ENCODE results near the gene CNGA1.

CNGA1 gene

DNA sequence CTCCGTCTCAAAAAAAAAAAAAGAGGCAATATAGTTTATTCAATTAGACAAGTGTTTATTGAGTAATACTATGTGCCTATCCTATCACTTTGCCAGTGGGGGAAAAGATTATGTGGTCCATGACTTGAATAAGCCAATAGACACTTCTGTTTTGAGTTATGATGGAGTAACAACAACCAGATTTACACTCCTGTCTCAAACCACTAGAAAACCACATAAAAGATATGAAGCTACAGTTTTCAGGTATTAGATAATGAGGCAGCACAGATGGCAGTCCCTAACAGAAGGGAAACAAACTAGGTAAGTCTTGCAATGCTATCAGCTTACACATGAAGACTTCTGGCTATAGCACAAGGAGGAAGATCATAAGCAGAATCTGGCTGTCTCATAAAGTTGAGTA, 124.6 kb downstream of the CNGA1 start:
- no peak overlapping the region for H3K4me3 ChIP-seq (ENCODE audit: low read depth, low read length)
- TF ChIP-seq, protein P1, sequence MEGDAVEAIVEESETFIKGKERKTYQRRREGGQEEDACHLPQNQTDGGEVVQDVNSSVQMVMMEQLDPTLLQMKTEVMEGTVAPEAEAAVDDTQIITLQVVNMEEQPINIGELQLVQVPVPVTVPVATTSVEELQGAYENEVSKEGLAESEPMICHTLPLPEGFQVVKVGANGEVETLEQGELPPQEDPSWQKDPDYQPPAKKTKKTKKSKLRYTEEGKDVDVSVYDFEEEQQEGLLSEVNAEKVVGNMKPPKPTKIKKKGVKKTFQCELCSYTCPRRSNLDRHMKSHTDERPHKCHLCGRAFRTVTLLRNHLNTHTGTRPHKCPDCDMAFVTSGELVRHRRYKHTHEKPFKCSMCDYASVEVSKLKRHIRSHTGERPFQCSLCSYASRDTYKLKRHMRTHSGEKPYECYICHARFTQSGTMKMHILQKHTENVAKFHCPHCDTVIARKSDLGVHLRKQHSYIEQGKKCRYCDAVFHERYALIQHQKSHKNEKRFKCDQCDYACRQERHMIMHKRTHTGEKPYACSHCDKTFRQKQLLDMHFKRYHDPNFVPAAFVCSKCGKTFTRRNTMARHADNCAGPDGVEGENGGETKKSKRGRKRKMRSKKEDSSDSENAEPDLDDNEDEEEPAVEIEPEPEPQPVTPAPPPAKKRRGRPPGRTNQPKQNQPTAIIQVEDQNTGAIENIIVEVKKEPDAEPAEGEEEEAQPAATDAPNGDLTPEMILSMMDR (IDR thresholded peaks at IDR 0.05; ENCODE audit: low read depth, low read length), result no peak

Data from WI38 (cell line).